SKM-1 (cell line): ENCODE measurements around the gene SSTR5.
"Not testable (repeated sequence)": the region's sequence is repeated elsewhere in the genome, so short reads cannot be mapped to it uniquely, and the experiment has no call there.

ENCODE experiments used
- DNase-seq: peaks from one replicate; lab custom pipeline; 2025; ENCODE audit not compliant: unreplicated experiment; lab: John Stamatoyannopoulos, UW

The SSTR5 gene

GRCh38 chr16:1073262-1073558 is 663 bp downstream of the SSTR5 start:
- no peak for DNase-seq

DNA sequence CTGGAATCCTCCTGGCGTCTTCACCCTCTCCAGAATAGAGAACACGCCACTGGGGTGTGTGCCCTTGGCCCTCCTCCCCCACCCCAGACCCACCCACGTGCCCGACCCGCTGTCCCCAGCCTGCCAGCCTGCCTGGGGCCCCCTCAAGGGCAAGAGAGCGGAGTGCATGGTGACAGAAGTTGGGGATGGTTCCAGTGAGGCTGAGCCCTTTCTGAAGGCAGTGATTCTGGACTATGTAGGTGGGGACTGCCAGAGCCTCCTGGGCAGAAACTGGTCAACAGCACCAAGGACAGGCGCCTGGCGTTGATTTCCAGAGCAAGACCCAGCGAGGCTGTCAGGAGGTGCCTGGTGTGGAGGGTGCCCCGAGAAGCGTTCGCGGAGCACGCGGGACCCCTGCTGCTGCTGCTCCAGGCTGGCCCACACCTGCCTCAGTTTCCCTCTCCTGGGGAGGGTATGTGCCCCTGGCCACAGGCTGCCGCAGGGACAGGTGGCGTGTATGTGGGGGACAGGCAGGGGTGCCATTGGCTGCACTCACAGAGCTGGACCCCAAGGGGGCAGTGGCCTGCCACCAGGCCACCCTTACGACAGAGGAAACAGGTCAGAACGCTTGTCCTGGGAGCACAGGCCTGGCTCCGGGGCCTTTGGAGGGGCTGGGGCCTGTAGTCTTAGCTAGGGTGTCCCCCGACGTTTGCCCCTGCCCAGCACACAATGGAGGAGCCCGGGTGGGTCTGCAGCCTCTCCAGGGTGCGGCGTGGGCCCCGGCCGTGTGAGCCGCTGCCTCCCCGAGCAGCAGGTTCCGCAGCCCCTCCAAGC is 1.2 kb downstream of the SSTR5 start:
- DNase-seq = no peak

DNA sequence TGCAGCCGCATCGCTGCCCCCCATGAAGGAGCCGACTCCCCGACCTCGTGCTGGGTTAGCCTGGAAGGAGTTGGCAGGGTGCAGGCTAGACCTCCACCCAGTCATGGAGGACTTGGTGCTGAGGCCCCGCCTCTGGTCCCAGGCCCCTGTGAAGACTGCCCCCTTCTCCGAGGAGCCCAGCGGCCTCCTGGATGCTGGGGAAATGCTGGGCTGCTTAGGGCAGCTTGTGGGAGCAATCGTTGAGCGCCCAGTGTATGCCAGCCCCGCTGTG is 1.8 kb downstream of the SSTR5 start:
- no peak for DNase-seq

GRCh38 chr16:1075546-1075945 is 3.0 kb downstream of the SSTR5 start:
- no peak for DNase-seq

DNA sequence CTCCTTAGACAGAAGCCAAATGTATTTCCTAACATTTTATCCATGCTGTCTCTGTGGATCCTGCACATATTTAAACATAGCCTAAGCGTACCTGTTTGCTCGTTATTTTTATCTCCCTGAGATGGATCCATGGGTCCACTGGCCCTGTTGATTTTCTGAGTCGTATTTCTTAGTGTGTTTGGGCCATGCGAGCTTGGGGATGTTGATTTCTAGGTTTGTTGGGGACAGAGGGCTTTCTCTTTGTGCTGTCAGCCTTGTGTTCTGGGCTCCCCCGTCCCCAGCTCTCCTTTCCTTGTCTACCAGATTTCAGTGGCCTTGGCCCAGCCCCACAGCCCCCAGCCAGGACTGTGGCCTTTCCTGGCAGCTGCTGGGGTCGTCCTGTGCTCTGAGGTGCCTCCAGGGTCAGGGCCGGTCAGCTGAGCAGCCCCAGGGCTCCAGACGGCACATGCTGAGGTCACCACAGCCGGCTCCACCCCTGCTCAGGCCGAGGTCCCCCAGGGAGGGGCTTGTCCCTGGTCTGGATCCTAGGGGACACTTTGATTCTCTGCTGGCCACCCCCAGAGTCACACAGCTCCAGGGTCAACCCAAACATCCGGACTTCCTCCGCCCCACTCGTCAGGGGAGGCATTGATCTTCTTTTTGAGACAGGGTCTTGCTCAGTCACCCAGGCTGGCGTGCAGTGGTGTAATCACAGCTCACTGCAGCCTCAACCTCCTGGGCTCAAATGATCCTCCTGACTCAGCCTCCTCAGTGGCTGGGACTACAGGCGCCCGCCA is 4.4 kb downstream of the SSTR5 start:
- no peak for DNase-seq

DNA sequence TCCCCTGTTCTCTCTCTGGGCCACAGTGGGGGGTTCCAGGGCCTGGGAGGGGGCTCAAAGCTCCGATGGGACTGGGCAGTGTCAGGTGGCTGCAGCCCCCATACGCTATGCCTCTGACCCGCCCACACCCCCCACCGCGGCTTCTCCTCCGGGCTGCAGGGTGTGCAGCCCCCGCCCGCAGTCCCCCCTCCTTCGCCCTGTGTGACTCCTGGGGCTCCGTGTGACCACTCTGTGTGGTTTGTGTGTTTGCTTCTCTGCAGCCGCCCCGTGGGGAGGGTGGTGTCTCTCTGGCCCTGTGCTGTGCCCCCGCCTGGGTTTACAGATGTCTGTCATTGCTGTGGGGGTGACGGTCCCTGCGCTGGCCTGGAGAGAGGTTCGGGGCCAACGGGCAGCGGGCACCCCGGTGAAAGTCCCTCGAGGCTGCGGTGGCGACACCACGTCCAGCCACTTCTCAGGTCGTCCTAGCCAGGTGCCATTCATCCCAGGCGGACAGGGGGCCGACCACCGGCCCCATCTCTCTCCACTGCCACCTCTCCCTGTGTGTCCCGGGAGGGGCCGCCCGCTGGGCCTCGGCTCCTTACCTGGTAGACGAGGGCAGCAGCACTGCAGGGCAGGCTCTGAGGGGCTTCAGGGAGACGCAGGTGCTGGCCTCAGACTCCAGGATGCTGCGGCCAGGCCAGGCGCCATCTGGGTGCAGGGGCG is 5.5 kb downstream of the SSTR5 start:
- DNase-seq = no peak

DNA sequence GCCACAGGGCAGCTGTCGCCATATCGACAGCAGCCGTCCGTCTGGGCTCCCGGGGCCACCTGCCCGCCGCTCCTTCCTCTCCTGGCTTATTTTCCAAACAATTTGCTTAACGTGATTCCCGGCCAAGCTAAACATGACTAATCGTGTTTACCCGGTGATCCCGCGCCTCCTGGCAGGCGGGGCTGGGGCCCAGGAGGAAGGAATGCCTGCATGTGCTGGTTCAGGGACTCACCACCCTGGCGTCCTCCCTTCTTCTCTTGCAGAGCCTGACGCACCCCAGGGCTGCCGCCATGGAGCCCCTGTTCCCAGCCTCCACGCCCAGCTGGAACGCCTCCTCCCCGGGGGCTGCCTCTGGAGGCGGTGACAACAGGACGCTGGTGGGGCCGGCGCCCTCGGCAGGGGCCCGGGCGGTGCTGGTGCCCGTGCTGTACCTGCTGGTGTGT is 6.1 kb downstream of the SSTR5 start:
- DNase-seq = no peak

- DNase-seq = no peak
These were observed 6.8 kb downstream of the SSTR5 start for GRCh38 chr16:1079341-1079740.

DNA sequence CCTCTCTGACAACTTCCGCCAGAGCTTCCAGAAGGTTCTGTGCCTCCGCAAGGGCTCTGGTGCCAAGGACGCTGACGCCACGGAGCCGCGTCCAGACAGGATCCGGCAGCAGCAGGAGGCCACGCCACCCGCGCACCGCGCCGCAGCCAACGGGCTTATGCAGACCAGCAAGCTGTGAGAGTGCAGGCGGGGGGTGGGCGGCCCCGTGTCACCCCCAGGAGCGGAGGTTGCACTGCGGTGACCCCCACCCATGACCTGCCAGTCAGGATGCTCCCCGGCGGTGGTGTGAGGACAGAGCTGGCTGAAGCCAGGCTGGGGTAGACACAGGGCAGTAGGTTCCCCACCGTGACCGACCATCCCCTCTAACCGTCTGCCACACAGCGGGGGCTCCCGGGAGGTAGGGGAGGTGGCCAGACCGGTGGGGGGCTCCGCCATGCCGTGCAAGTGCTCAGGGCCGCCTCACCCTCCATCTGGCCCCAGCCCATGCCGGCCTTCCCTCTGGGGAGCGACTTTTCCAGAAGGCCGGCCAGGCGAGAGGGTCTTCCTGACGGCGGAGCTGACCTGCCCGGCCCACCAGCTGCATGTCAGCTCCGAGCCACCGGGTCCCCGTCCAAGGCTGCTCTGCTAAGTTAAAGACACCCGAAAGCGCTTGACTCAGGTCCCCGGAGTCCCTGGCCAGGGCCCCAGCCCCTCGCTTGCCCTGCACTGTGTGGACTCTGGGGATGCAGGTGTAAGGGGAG is 7.4 kb downstream of the SSTR5 start:
- DNase-seq = no peak

DNA sequence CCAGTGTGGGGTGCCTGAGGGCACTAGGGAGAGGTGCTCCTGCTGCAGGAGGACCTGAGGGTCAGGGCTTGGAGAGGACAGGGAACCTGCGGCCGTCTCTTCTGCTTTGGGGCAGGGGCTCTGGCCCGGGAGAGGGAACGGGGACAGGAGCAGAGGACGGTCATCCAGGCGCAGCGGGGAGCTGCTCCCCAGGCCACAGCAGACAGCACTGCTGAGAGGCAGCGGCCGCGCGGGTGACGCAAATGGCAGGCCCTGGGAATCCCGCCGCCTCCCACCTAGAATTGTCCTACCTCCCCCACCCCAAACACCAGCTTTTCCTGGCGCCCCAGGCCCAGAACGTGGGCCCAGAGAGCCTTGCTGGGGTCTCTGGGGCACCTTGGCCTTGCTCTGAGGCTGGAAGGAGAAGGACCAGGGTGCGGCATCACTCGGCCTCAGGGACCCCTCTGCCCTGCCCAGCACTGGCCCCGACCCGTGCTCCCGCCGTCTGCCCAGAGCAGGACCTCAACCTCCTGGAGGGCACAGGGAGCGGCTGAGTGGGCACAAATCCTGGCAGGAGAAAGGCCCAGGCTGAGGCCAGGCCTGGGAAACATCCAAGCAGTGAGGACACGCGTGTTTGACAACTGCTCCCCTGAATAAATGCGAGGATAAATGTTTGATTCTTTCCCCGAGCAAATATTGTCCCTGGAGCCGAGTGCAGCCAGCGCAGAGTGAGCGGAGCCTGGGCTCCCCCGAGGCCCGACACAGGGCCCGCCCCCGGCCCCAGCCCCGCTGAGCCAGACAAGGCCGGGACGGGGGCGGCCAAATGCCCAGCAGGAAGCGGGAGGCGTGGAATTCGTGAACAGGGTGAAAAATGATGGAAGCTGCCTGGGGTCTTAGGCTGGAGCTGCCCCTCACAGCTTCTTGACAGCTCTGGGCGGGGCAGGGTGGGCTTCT is 8.5 kb downstream of the SSTR5 start:
- DNase-seq = no peak

- no peak for DNase-seq
These were observed 9.3 kb downstream of the SSTR5 start for GRCh38 chr16:1081734-1082265.

GRCh38 chr16:1082266-1082951 is 9.9 kb downstream of the SSTR5 start:
- no peak for DNase-seq

GRCh38 chr16:1082952-1083675 is 10.6 kb downstream of the SSTR5 start:
- DNase-seq = no peak

GRCh38 chr16:1084971-1085370 is 12.4 kb downstream of the SSTR5 start:
- DNase-seq = no peak

GRCh38 chr16:1086443-1086842 is 13.9 kb downstream of the SSTR5 start:
- not testable (repeated sequence) for DNase-seq

- DNase-seq = no peak
These were observed 16.0 kb downstream of the SSTR5 start for GRCh38 chr16:1088295-1089170.

- no peak for DNase-seq
These were observed 16.9 kb downstream of the SSTR5 start for GRCh38 chr16:1089439-1089821.
